Measurements from ENCODE around the gene ZNF407.
"Not testable (repeated sequence)": the region's sequence is repeated elsewhere in the genome, so short reads cannot be mapped to it uniquely, and the experiment has no call there.

- not testable (repeated sequence) for TF ChIP-seq CTCF (IDR thresholded peaks at IDR 0.05; ENCODE audit: insufficient read depth, low read length); POLR2AphosphoS5 (IDR thresholded peaks at IDR 0.05; ENCODE audit: low read depth); GABPA (IDR thresholded peaks at IDR 0.05; ENCODE audit: low read depth); SPI1 (IDR thresholded peaks at IDR 0.05; ENCODE audit: borderline replicate concordance, low read depth)
Observed at GRCh38 chr18:75104029-75104428, 506.4 kb downstream of the ZNF407 start.
